ENCODE results near the gene SERPINB5.
"Not testable (repeated sequence)": the region's sequence is repeated elsewhere in the genome, so short reads cannot be mapped to it uniquely, and the experiment has no call there.

Gene SERPINB5

GRCh38 chr18:63445037-63445436, 31.7 kb upstream of the SERPINB5 start:
- no peaks in the 10 kb centered on the region for H3K79me2 ChIP-seq (ENCODE audit: control insufficient read depth, insufficient read depth, low read length)
- H3K27me3 ChIP-seq (ENCODE audit: insufficient read depth, low read length, poor library complexity), result no peaks in the 10 kb centered on the region
- H3K79me1 ChIP-seq (ENCODE audit: low read length), result no peaks in the 10 kb centered on the region
- H3K36me3 ChIP-seq (ENCODE audit: control insufficient read depth, insufficient read depth, low read length), result no peaks in the 10 kb centered on the region
- no peak overlapping the region for H2AK5ac ChIP-seq (ENCODE audit: low read length)
- no peak overlapping the region for H3K4me2 ChIP-seq (ENCODE audit: low read length)
- no peak overlapping the region for H3K27ac ChIP-seq (ENCODE audit: low read depth, low read length)
- no peak overlapping the region for H3K4ac ChIP-seq (ENCODE audit: low read depth, low read length)
- no CpG with 5 or more reads among the region's 2 CpGs for WGBS (ENCODE audit: extremely low coverage, insufficient coverage, low lambda C conversion rate)
- DNase-seq, result no peak
- H2BK15ac ChIP-seq (replicated peaks; ENCODE audit: low read depth), result no peak overlapping the region
- no peak overlapping the region for H3K9ac ChIP-seq (ENCODE audit: low read length)
- H3K4me1 ChIP-seq (ENCODE audit: control insufficient read depth, low read depth, low read length), result no peaks in the 10 kb centered on the region
- H2BK5ac ChIP-seq (ENCODE audit: low read length), result no peak overlapping the region
- H4K8ac ChIP-seq (ENCODE audit: low read depth, low read length), result no peak overlapping the region
- no peak overlapping the region for H3K4me3 ChIP-seq (ENCODE audit: low read length)
- no peak overlapping the region for H3K23ac ChIP-seq (ENCODE audit: low read length)
- H3K56ac ChIP-seq (ENCODE audit: low read length), result no peak overlapping the region
- H3K18ac ChIP-seq (ENCODE audit: low read length), result no peak overlapping the region
- no peak overlapping the region for H2BK120ac ChIP-seq (ENCODE audit: low read depth, low read length)
- no peak overlapping the region for H4K5ac ChIP-seq (ENCODE audit: low read length)

- no peak overlapping the region for H3K27ac ChIP-seq (ENCODE audit: low read depth, low read length)
- H3K79me1 ChIP-seq (ENCODE audit: low read length), result no peaks in the 10 kb centered on the region
- H3K23ac ChIP-seq (ENCODE audit: low read length), result no peak overlapping the region
- H3K27me3 ChIP-seq (ENCODE audit: insufficient read depth, low read length, poor library complexity), result no peaks in the 10 kb centered on the region
- H2BK15ac ChIP-seq (replicated peaks; ENCODE audit: low read depth), result no peak overlapping the region
- no peak for DNase-seq
- no peaks in the 10 kb centered on the region for H3K79me2 ChIP-seq (ENCODE audit: control insufficient read depth, insufficient read depth, low read length)
- H3K18ac ChIP-seq (ENCODE audit: low read length), result no peak overlapping the region
- no peak overlapping the region for H3K56ac ChIP-seq (ENCODE audit: low read length)
- H3K4me2 ChIP-seq (ENCODE audit: low read length), result no peak overlapping the region
- H3K4ac ChIP-seq (ENCODE audit: low read depth, low read length), result no peak overlapping the region
- no peaks in the 10 kb centered on the region for H3K4me1 ChIP-seq (ENCODE audit: control insufficient read depth, low read depth, low read length)
- H2AK5ac ChIP-seq (ENCODE audit: low read length), result no peak overlapping the region
- no CpG with 5 or more reads among the region's 3 CpGs for WGBS (ENCODE audit: extremely low coverage, insufficient coverage, low lambda C conversion rate)
- H4K5ac ChIP-seq (ENCODE audit: low read length), result no peak overlapping the region
- H3K36me3 ChIP-seq (ENCODE audit: control insufficient read depth, insufficient read depth, low read length), result no peaks in the 10 kb centered on the region
- H3K4me3 ChIP-seq (ENCODE audit: low read length), result no peak overlapping the region
- H3K9ac ChIP-seq (ENCODE audit: low read length), result no peak overlapping the region
- H2BK120ac ChIP-seq (ENCODE audit: low read depth, low read length), result no peak overlapping the region
- H4K8ac ChIP-seq (ENCODE audit: low read depth, low read length), result no peak overlapping the region
- no peak overlapping the region for H2BK5ac ChIP-seq (ENCODE audit: low read length)
These were observed 30.5 kb upstream of the SERPINB5 start for GRCh38 chr18:63446266-63446665.

- Histone ChIP-seq H3K4me2 (ENCODE audit: low read length) (no peak overlapping the region), H3K36me3 (ENCODE audit: control insufficient read depth, insufficient read depth, low read length) (no peaks in the 10 kb centered on the region), H4K8ac (ENCODE audit: low read depth, low read length) (no peak overlapping the region), H3K18ac (ENCODE audit: low read length) (no peak overlapping the region), H3K23ac (ENCODE audit: low read length) (no peak overlapping the region), H3K4ac (ENCODE audit: low read depth, low read length) (no peak overlapping the region), H3K27ac (ENCODE audit: low read depth, low read length) (no peak overlapping the region), H2AK5ac (ENCODE audit: low read length) (no peak overlapping the region), H3K9ac (ENCODE audit: low read length) (no peak overlapping the region), H3K4me1 (ENCODE audit: control insufficient read depth, low read depth, low read length) (no peaks in the 10 kb centered on the region), H3K79me2 (ENCODE audit: control insufficient read depth, insufficient read depth, low read length) (no peaks in the 10 kb centered on the region), H4K5ac (ENCODE audit: low read length) (no peak overlapping the region), H2BK15ac (replicated peaks; ENCODE audit: low read depth) (no peak overlapping the region), H3K4me3 (ENCODE audit: low read length) (no peak overlapping the region), H2BK5ac (ENCODE audit: low read length) (no peak overlapping the region), H3K79me1 (ENCODE audit: low read length) (no peaks in the 10 kb centered on the region), H3K27me3 (ENCODE audit: insufficient read depth, low read length, poor library complexity) (no peaks in the 10 kb centered on the region), H2BK120ac (ENCODE audit: low read depth, low read length) (no peak overlapping the region), H3K56ac (ENCODE audit: low read length) (no peak overlapping the region)
- WGBS (ENCODE audit: extremely low coverage, insufficient coverage, low lambda C conversion rate), result no CpG with 5 or more reads among the region's 5 CpGs
- DNase-seq, result no peak
These were observed 29.7 kb upstream of the SERPINB5 start for GRCh38 chr18:63447066-63447465.

- no peak overlapping the region for H2BK5ac ChIP-seq (ENCODE audit: low read length)
- no peak overlapping the region for H3K23ac ChIP-seq (ENCODE audit: low read length)
- H3K4ac ChIP-seq (ENCODE audit: low read depth, low read length), result no peak overlapping the region
- no peak overlapping the region for H3K4me3 ChIP-seq (ENCODE audit: low read length)
- WGBS (ENCODE audit: extremely low coverage, insufficient coverage, low lambda C conversion rate), result no CpG with 5 or more reads among the region's 4 CpGs
- no peaks in the 10 kb centered on the region for H3K79me1 ChIP-seq (ENCODE audit: low read length)
- no peak overlapping the region for H2AK5ac ChIP-seq (ENCODE audit: low read length)
- DNase-seq, result no peak
- H3K18ac ChIP-seq (ENCODE audit: low read length), result no peak overlapping the region
- no peak overlapping the region for H2BK15ac ChIP-seq (replicated peaks; ENCODE audit: low read depth)
- H3K36me3 ChIP-seq (ENCODE audit: control insufficient read depth, insufficient read depth, low read length), result no peaks in the 10 kb centered on the region
- H4K8ac ChIP-seq (ENCODE audit: low read depth, low read length), result no peak overlapping the region
- H4K5ac ChIP-seq (ENCODE audit: low read length), result no peak overlapping the region
- H2BK120ac ChIP-seq (ENCODE audit: low read depth, low read length), result no peak overlapping the region
- H3K79me2 ChIP-seq (ENCODE audit: control insufficient read depth, insufficient read depth, low read length), result no peaks in the 10 kb centered on the region
- no peak overlapping the region for H3K56ac ChIP-seq (ENCODE audit: low read length)
- no peak overlapping the region for H3K4me2 ChIP-seq (ENCODE audit: low read length)
- H3K4me1 ChIP-seq (ENCODE audit: control insufficient read depth, low read depth, low read length), result no peaks in the 10 kb centered on the region
- H3K9ac ChIP-seq (ENCODE audit: low read length), result no peak overlapping the region
- no peaks in the 10 kb centered on the region for H3K27me3 ChIP-seq (ENCODE audit: insufficient read depth, low read length, poor library complexity)
- no peak overlapping the region for H3K27ac ChIP-seq (ENCODE audit: low read depth, low read length)
These were observed 27.3 kb upstream of the SERPINB5 start for GRCh38 chr18:63449426-63449825.

- no peak for DNase-seq
- Histone ChIP-seq H4K8ac (ENCODE audit: low read depth, low read length) (no peak overlapping the region), H3K18ac (ENCODE audit: low read length) (no peak overlapping the region), H2BK15ac (replicated peaks; ENCODE audit: low read depth) (no peak overlapping the region), H4K5ac (ENCODE audit: low read length) (no peak overlapping the region), H3K9ac (ENCODE audit: low read length) (no peak overlapping the region), H3K56ac (ENCODE audit: low read length) (no peak overlapping the region), H3K27ac (ENCODE audit: low read depth, low read length) (no peak overlapping the region), H2AK5ac (ENCODE audit: low read length) (no peak overlapping the region), H3K23ac (ENCODE audit: low read length) (no peak overlapping the region), H3K79me2 (ENCODE audit: control insufficient read depth, insufficient read depth, low read length) (no peaks in the 10 kb centered on the region), H3K4me2 (ENCODE audit: low read length) (no peak overlapping the region), H3K79me1 (ENCODE audit: low read length) (no peaks in the 10 kb centered on the region), H2BK120ac (ENCODE audit: low read depth, low read length) (no peak overlapping the region), H3K4ac (ENCODE audit: low read depth, low read length) (no peak overlapping the region), H3K36me3 (ENCODE audit: control insufficient read depth, insufficient read depth, low read length) (no peaks in the 10 kb centered on the region), H3K4me1 (ENCODE audit: control insufficient read depth, low read depth, low read length) (no peaks in the 10 kb centered on the region), H2BK5ac (ENCODE audit: low read length) (no peak overlapping the region), H3K27me3 (ENCODE audit: insufficient read depth, low read length, poor library complexity) (no peaks in the 10 kb centered on the region), H3K4me3 (ENCODE audit: low read length) (no peak overlapping the region)
- WGBS (ENCODE audit: extremely low coverage, insufficient coverage, low lambda C conversion rate), result no CpG with 5 or more reads among the region's 9 CpGs
These were observed 24.7 kb upstream of the SERPINB5 start for GRCh38 chr18:63451799-63452660.

- not testable (repeated sequence) for H3K27ac ChIP-seq (ENCODE audit: low read depth, low read length); DNase-seq
- WGBS (ENCODE audit: extremely low coverage, insufficient coverage, low lambda C conversion rate), result no CpG with 5 or more reads among the region's 5 CpGs
These were observed 24.0 kb upstream of the SERPINB5 start for GRCh38 chr18:63452751-63453150.

More at GRCh38 chr18:63452751-63453150, 24.0 kb upstream of the SERPINB5 start:
- H3K4me2 ChIP-seq (ENCODE audit: low read length); H4K8ac ChIP-seq (ENCODE audit: low read depth, low read length); H3K27me3 ChIP-seq (ENCODE audit: insufficient read depth, low read length, poor library complexity); H3K4me1 ChIP-seq (ENCODE audit: control insufficient read depth, low read depth, low read length); H3K56ac ChIP-seq (ENCODE audit: low read length); H3K79me2 ChIP-seq (ENCODE audit: control insufficient read depth, insufficient read depth, low read length); H3K23ac ChIP-seq (ENCODE audit: low read length); H2AK5ac ChIP-seq (ENCODE audit: low read length); H3K79me1 ChIP-seq (ENCODE audit: low read length); H3K18ac ChIP-seq (ENCODE audit: low read length); H4K5ac ChIP-seq (ENCODE audit: low read length); H2BK120ac ChIP-seq (ENCODE audit: low read depth, low read length); H3K4ac ChIP-seq (ENCODE audit: low read depth, low read length); H2BK15ac ChIP-seq (replicated peaks; ENCODE audit: low read depth); H3K4me3 ChIP-seq (ENCODE audit: low read length); H3K9ac ChIP-seq (ENCODE audit: low read length); H3K36me3 ChIP-seq (ENCODE audit: control insufficient read depth, insufficient read depth, low read length); H2BK5ac ChIP-seq (ENCODE audit: low read length): not testable (repeated sequence)

All from mesendoderm (in vitro differentiated cells).